Fibroblast of peridontal ligament (primary cell): ENCODE measurements around the gene COL4A1.

Experiments used
- DNase-seq: peaks from one replicate; pipeline ENCODE4 v3.0.0-alpha.2; 2010; ENCODE audit errors: extremely low read depth

Gene COL4A1

DNA sequence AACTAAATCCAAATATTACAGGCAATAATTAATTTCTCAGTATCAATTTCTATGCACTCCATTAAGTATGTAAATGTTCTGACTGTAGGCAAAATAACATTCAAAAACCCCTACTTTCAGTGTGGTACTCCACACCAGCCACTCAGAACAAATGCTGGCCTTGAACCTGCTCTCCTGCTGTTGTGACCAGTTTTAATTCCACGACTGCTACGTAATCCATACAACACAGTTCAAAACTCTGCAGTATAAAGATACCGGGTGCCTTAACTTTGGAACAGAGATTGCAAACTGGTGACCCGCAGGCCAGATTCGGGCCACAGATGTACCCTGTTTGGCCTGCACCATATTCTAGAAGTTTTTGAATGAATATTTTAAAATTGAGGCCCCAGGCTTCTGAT lies 30.4 kb downstream of the COL4A1 start:
- no peak for DNase-seq

DNA sequence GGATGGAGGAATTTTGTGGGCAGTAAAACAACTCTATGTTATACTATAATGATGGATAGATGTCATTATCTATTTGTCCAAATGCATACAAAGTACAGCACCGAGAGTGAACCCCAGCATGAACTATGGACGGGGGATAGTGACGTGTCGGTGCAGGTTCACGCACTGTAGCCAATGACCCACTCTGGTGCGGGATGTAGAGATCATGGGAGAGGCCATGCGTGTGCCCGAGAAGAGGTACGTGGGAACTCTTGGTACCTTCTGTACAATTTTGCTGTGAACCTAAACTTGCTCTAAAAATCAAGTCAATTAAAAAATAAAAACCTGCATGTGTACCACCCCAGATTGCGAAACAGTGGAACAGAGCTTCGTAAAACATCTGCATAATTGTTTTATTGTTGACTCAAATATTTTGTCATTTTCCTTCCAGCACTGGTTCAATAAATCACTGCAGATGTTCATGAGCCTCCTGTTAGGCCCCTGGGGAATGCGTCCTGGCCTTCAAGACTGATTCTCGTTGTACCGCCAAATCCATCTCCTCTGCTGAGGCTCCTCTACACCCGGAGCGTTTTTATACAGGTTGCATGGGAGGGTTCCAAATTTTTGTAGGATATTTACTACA lies 30.9 kb downstream of the COL4A1 start:
- DNase-seq = no peak

GRCh38 chr13:110274687-110275086 lies 32.3 kb downstream of the COL4A1 start:
- no peak for DNase-seq

GRCh38 chr13:110273254-110273653 lies 33.7 kb downstream of the COL4A1 start:
- DNase-seq = no peak

- DNase-seq = no peak
These were observed 34.3 kb downstream of the COL4A1 start for GRCh38 chr13:110272651-110273050.

DNA sequence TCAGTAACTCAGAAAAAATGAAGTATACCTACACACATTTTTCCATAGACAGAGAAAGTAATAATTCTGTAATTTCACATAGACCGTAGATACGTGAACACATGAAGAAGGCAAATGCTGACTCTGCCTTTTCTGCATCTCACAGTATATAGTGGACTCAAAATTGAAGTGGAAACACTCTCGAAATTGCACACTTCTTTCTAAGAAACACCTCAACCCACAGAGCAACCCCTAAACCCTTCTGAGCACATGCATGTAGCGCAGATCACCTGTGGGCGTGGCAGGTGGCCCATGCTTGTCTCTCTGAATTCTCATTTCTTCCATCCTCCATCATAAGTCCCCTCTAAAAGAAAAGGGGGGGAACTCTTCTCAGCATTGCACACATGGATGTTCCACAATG lies 34.7 kb downstream of the COL4A1 start:
- no peak for DNase-seq

DNA sequence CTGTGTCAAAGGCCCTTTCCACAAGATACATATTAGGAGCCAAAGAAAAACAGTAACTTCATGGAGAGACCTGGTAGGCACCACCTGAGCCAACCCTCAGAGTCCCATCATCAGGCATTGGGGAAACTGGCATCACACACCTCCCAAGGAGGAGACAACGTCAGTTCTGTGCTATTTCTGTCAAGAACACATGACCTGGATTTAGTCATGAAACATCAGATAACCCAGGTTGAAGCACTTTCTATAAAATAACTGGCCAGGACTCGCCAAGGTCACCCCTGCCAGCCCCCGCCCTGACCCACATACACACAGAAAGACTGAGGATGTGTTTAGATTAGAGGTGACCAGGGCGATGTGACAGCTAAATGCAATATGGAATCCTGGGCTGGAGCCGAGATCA lies 35.6 kb downstream of the COL4A1 start:
- no peak for DNase-seq

- DNase-seq = no peak
These were observed 36.5 kb downstream of the COL4A1 start for GRCh38 chr13:110270507-110270906.

DNA sequence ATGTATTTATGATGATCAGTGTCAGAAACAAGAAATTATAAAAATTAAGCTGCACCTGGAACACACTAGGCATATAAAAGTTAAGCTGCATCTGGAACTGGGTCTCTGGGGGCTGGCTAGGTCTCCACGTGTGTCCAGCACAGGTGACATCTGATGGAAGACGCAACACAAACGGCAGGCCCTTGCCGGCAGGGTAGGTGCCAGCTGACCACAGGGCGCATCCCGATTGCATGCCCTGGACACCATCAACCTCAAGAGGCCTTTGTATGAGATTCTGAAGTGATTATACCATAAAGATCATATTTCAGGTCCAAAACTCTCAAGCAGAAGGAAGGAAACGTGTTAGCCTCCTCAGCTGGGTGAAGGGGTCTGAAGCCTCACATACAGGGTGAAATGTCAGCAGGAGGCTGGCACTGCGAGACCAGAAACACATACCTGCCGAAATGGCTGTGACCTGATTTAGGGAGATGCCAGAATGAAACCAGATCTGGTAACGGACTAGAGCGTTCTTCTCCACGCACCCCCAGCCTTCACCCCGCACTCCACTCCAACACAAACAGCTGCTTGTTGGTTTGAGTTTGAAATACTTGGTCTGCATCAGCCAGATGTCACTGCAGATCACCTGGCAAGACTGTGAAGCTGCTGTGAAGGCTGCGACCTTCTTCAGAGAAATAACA lies 37.3 kb downstream of the COL4A1 start:
- no peak for DNase-seq

GRCh38 chr13:110268576-110269185 lies 38.3 kb downstream of the COL4A1 start:
- DNase-seq = no peak

DNA sequence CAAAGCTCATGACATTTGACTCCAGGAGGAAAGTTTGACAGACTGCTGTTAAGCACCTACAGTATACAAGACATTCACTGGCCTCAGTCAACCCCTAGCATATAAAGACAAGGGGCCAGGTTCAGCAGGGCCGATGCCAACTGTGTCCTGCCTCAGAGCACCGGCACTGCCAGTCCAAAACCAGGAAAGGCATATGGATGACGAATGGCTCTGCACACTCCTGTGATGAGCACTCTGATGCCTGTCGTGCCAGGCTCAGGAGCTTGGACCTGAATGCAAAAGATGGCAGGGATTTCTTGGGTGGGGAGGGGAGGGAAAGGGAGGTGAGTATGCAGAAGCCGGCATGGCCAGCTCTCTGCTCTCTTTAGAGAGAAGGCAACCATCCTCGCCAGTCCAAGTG lies 38.9 kb downstream of the COL4A1 start:
- DNase-seq = no peak

- no peak for DNase-seq
These were observed 40.0 kb downstream of the COL4A1 start for GRCh38 chr13:110266983-110267382.

DNA sequence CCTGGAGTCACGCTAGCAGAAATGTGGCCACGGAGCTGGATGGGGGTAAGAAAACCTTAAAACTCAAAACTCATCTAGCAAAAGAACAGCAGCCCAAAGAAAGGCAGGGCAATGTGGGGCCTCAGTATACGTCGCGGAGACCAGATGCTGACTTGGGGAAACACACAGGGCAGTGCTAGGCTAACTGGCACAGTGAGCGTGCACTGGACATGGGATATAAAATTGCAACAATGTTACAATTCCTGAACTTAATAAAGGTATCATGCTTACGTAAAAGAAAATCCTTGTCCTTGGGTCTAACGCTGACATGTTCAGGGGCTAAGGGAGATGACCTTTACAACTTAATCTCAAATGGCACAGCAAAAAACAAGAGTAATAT lies 40.5 kb downstream of the COL4A1 start:
- no peak for DNase-seq

GRCh38 chr13:110265682-110266430 lies 41.1 kb downstream of the COL4A1 start:
- no peak for DNase-seq

GRCh38 chr13:110265341-110265681 lies 41.6 kb downstream of the COL4A1 start:
- no peak for DNase-seq

GRCh38 chr13:110264685-110265275 lies 42.2 kb downstream of the COL4A1 start:
- DNase-seq = no peak

DNA sequence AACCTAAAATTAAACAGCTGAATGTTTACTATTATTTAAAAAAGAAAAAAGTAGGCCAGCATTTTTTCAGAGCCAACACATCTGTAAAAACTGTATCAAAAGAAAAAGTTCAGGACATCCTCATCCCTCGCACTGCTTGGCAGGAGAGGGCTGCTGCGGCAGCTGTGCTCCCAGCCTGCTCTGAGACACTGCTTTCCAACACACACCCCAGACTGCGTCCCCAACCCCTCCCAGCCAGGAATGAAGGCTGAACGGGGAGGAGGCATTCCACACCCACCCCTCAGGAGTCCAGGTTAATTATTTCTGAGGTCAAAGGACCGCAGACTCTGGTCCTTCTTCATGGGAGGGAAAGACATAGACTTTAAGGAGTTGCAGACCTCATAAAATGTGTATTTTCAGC lies 43.1 kb downstream of the COL4A1 start:
- no peak for DNase-seq

DNA sequence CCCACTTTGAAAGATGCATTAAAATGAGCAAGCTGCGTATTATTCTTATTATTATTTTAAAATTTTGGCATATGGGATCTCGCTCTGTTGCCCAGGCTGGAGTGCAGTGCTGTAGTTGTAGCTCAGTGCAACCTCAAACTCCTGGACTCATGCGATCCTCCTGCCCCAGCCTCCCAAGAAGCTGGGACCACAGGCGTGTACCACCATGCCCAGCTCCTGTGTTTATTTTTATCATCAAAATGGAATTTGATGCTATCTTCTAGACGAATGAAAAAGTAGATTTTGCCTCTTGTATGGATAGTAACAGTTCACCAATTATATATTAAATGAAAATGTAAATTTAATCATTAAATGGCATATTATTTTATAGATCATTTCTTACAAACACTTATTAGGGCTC lies 43.6 kb downstream of the COL4A1 start:
- DNase-seq = no peak

GRCh38 chr13:110262508-110263291 lies 44.3 kb downstream of the COL4A1 start:
- DNase-seq = no peak

- no peak for DNase-seq
These were observed 44.9 kb downstream of the COL4A1 start for GRCh38 chr13:110262082-110262436.

GRCh38 chr13:110261166-110262081 lies 45.5 kb downstream of the COL4A1 start:
- no peak for DNase-seq
